Aorta (tissue), 5 donors: Measurements from ENCODE around the gene ARPIN. TPM values are rescaled to one million over a fixed set of nuclear protein-coding genes. Genes with fewer than 3 reads are reported as not detected.
"Not testable (repeated sequence)": the region's sequence is repeated elsewhere in the genome, so short reads cannot be mapped to it uniquely, and the experiment has no call there.

Experiments used
- ATAC-seq: fragments of 200-7000 bp; cut with Tn5 transposase; one replicate; pipeline ENCODE4 v1.9.1; 2022; ENCODE audit warnings: moderate library complexity; ENCODE audit not compliant: low FRiP score
- DNase-seq, 2 donors: peaks; one replicate each; pipeline ENCODE4 v3.0.0-alpha.2; 2020
- H3K27ac ChIP-seq, 2 donors: one replicate each; pipeline ENCODE4 v1.5.1; 2013; ENCODE audit warnings: low read length in 2 of 2, mild to moderate bottlenecking in 2 of 2, moderate library complexity in 2 of 2, control low read depth in 1 of 2, inconsistent platforms in 1 of 2, low read depth in 1 of 2
- H3K27me3 ChIP-seq, 2 donors: one replicate each; pipeline ENCODE4 v1.6.1; 2013; ENCODE audit warnings: control low read depth in 1 of 2, low read length in 1 of 2, mild to moderate bottlenecking in 1 of 2, moderate library complexity in 1 of 2; ENCODE audit not compliant: insufficient read depth in 2 of 2, control insufficient read depth in 1 of 2
- H3K36me3 ChIP-seq, 2 donors: one replicate each; pipeline ENCODE4 v1.6.1; 2013; ENCODE audit warnings: control low read depth in 1 of 2, low read length in 1 of 2, mild to moderate bottlenecking in 1 of 2; ENCODE audit not compliant: insufficient read depth in 2 of 2, control insufficient read depth in 1 of 2
- H3K4me1 ChIP-seq, 2 donors: one replicate each; pipeline ENCODE4 v1.6.1; 2013; ENCODE audit warnings: low read length in 2 of 2, control low read depth in 1 of 2, mild to moderate bottlenecking in 1 of 2, moderate library complexity in 1 of 2; ENCODE audit not compliant: insufficient read depth in 2 of 2, control insufficient read depth in 1 of 2
- H3K4me3 ChIP-seq, 2 donors: one replicate each; pipeline ENCODE4 v1.5.1; 2013; ENCODE audit warnings: low read length in 2 of 2, control low read depth in 1 of 2, mild to moderate bottlenecking in 1 of 2
- H3K9me3 ChIP-seq: one replicate; pipeline ENCODE4 v1.6.1; 2013; ENCODE audit warnings: mild to moderate bottlenecking, low read length; ENCODE audit not compliant: control insufficient read depth
- WGBS, 2 donors: extraction: QIAGEN DNeasy Blood & Tissue Kit; methylation state at CpG; one replicate each; pipeline ENCODE4 v1.1.7; 2013; 5-methylcytosine and 5-hydroxymethylcytosine counted together
- intact Hi-C, 2 donors: fragments of 100-400 bp; cut with DNase I; formaldehyde crosslinking; loops; one replicate each; pipeline versions ENCODE4 v1.14.2 to v1.15.0; 2022
- polyA plus RNA-seq, 2 donors: library from polyadenylated mRNA; stranded (reverse); fragments of 200-250 nt; gene quantifications; one replicate each; pipeline ENCODE4 v1.2.3, GENCODE V29; 2013
- total RNA-seq, 2 donors: library from RNA; stranded (reverse); fragmentation: NEBNext Ultra II Directional; extraction: Animal tissue kit (Norgen Biotek cat#: 25700); gene quantifications; one replicate each; pipeline ENCODE4 v1.2.1, GENCODE V29; 2021
- donor health status: healthy with polysubstance abuse.
- donor health status: Bipolar disorder and iron deficiency.
- donor health status: DM: no; HTN: no; CAD: no.
- donor health status: DM: no; HTN: no; CAD: no.
- donor health status: DM: yes; HTN: yes; CAD: no.

ARPIN gene
- total and polyA plus RNA-seq, 4 donors, result 9.8 to 35.4 (median 14.7) TPM

- WGBS, 2 donors, result 87 to 88% methylated on average over 3 of the region's 3 CpGs
- Histone ChIP-seq H3K9me3 (no peaks in the 10 kb centered on the region), H3K4me1 (no peaks in the 10 kb centered on the region), H3K27ac (no peak overlapping the region), H3K36me3 (no peaks in the 10 kb centered on the region), H3K4me3 (no peak overlapping the region), H3K27me3 (no peaks in the 10 kb centered on the region)
- DNase-seq (no peak), ATAC-seq (no peak)
- intact Hi-C loops, result no loop called here
Measured at GRCh38 chr15:89939910-89940309, 27.2 kb upstream of the ARPIN start.

DNA sequence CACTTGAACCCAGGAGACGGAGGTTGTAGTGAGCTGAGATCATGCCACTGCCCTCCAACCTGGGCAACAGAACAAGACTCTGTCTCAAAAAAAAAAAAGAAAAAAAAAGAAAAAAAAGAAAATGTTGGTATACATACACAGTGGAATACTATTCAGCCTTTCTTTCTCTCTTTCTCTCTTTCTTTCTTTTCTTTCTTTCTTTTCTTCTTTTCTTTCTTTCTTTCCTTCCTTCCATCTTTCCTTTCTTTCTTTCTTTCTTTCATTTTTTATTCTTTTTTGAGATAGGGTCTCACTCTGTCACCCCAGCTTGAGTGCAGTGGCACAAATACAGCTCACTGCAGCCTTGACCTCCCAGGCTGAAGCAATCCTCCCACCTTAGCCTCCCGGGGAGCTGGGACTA is 26.6 kb upstream of the ARPIN start:
- H3K27ac ChIP-seq, H3K36me3 ChIP-seq, H3K4me1 ChIP-seq, intact Hi-C loops, H3K4me3 ChIP-seq, DNase-seq, H3K9me3 ChIP-seq, ATAC-seq, H3K27me3 ChIP-seq: not testable (repeated sequence)
- WGBS, 2 donors, result 75 to 87% methylated on average over 2 of the region's 2 CpGs

DNA sequence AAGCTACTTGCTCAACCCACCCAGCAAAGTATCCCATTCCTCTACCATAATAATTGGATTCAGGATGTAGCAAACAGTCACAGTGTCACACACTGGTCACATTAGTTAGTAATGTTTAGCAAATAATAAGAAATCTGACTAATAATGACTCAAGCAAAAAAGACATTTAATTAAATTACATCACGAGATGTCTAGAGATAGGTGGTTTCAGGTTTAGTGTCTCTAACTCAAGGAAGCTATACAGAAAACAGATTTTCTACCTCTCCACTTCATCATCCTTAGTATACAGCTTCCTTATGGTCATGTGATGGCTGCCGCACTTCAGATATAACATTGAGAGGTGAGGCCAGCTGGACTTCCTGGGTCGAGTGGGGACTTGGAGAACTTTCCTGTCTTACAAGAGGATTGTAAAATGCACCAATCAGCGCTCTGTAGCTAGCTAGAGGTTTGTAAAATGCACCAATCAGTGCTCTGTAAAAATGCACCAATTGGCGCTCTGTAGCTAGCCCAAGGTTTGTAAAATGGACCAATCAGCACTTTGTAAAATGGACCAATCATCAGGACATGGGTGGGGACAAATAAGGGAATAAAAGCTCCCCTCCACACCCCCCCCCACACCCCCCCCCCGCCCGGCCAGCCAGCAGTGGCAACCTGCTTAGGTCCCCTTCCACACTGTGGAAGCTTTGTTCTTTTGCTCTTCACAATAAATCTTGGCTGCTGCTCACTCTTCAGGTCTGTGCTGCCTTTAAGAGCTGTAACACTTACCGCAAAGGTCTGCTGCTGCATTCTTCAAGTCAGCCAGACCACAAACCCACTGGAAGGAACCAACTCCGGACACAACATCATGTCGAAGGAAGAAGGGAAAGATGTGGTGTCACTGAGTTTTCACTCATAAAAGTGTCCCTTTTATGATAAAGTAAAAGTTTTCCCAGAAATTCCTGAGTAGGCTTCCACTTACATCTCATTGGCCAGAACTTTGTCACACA is 24.9 kb upstream of the ARPIN start:
- DNase-seq, result no peak
- Histone ChIP-seq H3K36me3 (no peaks in the 10 kb centered on the region), H3K4me3 (no peak overlapping the region), H3K4me1 (no peaks in the 10 kb centered on the region), H3K27me3 (no peaks in the 10 kb centered on the region), H3K9me3 (no peaks in the 10 kb centered on the region), H3K27ac (no peak overlapping the region)
- intact Hi-C loops, result no loop called here
- no peak for ATAC-seq
- 85% methylated on average over 10 of the region's 10 CpGs for WGBS, 2 donors

GRCh38 chr15:89936786-89937265 is 24.1 kb upstream of the ARPIN start:
- Histone ChIP-seq H3K27ac (no peak overlapping the region), H3K9me3 (no peaks in the 10 kb centered on the region), H3K36me3 (no peaks in the 10 kb centered on the region), H3K4me1 (no peaks in the 10 kb centered on the region), H3K4me3 (no peak overlapping the region), H3K27me3 (no peaks in the 10 kb centered on the region)
- intact Hi-C loops, result no loop called here
- WGBS, 2 donors, result 90% methylated on average over 14 of the region's 14 CpGs
- no peak for ATAC-seq
- DNase-seq, result no peak

DNA sequence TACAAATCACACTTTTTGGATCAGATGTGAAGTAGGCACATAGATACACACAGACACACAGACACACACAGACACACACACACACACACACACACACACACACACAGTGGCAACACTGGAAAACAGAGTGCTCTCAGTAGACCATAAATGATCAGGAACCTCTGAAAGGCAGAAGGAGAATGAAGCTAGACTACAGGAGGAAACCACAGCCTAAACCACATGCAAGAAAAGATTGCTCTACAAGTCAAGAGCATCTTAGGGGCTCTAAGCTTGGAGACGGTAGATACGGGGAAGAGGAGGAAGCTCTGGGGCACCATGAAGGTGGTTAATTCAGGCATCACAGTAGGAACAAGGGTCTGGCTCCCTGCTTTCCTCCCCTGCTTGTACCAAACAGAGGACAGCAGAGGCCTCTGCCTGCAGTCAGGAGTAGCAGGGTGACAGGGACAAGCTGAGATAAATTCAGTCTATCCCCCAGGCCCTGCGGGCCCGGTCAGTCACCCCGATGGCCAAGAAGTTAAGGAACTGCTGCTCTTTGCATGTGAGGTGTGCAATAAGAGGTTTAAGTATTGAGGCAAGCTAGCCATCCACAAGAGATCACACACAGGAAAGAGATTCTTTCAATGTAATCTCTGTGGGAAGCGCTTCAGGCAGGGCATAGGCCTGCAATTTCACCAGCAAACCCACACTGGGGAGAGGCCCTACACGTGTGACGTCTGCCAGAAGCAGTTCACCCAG is 23.5 kb upstream of the ARPIN start:
- intact Hi-C loops, result no loop called here
- no peaks in the 10 kb centered on the region for H3K27me3 ChIP-seq
- no peaks in the 10 kb centered on the region for H3K36me3 ChIP-seq
- no peak overlapping the region for H3K27ac ChIP-seq
- ATAC-seq (no peak), DNase-seq (no peak)
- H3K4me1 ChIP-seq, result no peaks in the 10 kb centered on the region
- WGBS, 2 donors, result 85 to 87% methylated on average over 8 of the region's 8 CpGs
- no peaks in the 10 kb centered on the region for H3K9me3 ChIP-seq
- no peak overlapping the region for H3K4me3 ChIP-seq

DNA sequence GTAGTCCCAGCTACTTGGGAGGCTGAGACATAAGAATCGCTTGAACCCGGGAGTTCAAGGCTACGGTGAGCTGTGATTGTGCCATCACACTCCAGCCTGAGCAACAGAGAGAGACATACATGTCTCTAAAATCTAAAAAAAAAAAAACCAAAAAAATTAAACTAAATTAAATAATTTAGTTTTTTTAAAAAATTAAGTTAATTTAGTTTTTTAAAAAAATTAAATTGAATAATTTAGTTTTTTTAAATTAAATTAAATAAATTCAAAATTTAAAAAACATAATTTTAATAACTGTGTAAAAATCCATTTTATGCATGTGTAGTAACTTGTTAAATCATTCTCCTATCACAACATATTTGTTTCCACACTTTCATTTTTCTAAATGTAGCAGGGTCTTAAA is 20.1 kb upstream of the ARPIN start:
- Histone ChIP-seq H3K27me3 (no peaks in the 10 kb centered on the region), H3K4me1 (no peaks in the 10 kb centered on the region), H3K27ac (no peak overlapping the region), H3K9me3 (no peaks in the 10 kb centered on the region), H3K36me3 (no peaks in the 10 kb centered on the region), H3K4me3 (no peak overlapping the region)
- WGBS, 2 donors, result 99% methylated on average over 3 of the region's 3 CpGs
- ATAC-seq, result no peak
- intact Hi-C loops, result no loop called here
- no peak for DNase-seq

- no peaks in the 10 kb centered on the region for H3K4me1 ChIP-seq
- H3K9me3 ChIP-seq, result no peaks in the 10 kb centered on the region
- intact Hi-C loops, result no loop called here
- no peak overlapping the region for H3K4me3 ChIP-seq
- no peak overlapping the region for H3K27ac ChIP-seq
- no peaks in the 10 kb centered on the region for H3K27me3 ChIP-seq
- WGBS, 2 donors, result 71% methylated on average over 4 of the region's 4 CpGs
- H3K36me3 ChIP-seq, result no peaks in the 10 kb centered on the region
- DNase-seq, result no peak
- no peak for ATAC-seq
Measured at GRCh38 chr15:89928421-89928820, 15.7 kb upstream of the ARPIN start.

DNA sequence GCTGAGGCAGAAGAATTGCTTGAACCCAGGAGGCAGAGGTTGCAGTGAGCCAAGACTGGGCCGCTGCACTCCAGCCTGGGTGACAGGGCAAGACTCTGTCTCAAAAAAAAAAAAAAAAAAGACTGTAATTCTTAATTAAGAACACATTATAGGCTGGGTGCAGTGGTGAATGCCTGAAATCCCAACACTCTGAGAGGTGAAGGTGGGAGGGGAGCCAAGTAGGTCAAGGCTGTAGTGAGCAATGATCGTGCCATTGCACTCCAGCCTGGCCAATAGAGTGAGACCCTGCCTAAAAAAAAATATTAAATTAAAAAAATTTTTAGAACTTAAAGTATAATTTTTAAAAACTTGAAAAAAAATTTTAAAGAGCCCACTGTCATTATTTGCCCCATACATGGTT is 13.4 kb upstream of the ARPIN start:
- H3K9me3 ChIP-seq, result no peaks in the 10 kb centered on the region
- WGBS, 2 donors, result 61 to 66% methylated on average over 2 of the region's 2 CpGs
- no peaks in the 10 kb centered on the region for H3K4me1 ChIP-seq
- no peak overlapping the region for H3K27ac ChIP-seq
- H3K4me3 ChIP-seq, result no peak overlapping the region
- no peak for ATAC-seq
- H3K27me3 ChIP-seq, result no peaks in the 10 kb centered on the region
- DNase-seq, result no peak
- H3K36me3 ChIP-seq, result no peaks in the 10 kb centered on the region
- intact Hi-C loops, result no loop called here
